HEK293T (cell line): ENCODE results near the gene GCNT2.

Experiments
- ARNT ChIP-seq: fragments of 450-650 bp; IDR thresholded peaks from 2 replicates; pipeline ENCODE4 v1.6.1; 2017; ENCODE audit warnings: mild to moderate bottlenecking
- ELF4 ChIP-seq: fragments of 450-650 bp; IDR thresholded peaks from 2 replicates; pipeline ENCODE4 v1.6.1; 2017; ENCODE audit warnings: antibody characterized with exemption
- FOXK2 ChIP-seq: fragments of 450-650 bp; IDR thresholded peaks from 2 replicates; pipeline ENCODE4 v1.6.1; 2016; ENCODE audit warnings: mild to moderate bottlenecking
- ZNF384 ChIP-seq: fragments of 450-650 bp; IDR thresholded peaks from 2 replicates; pipeline ENCODE4 v1.6.1; 2016

DNA sequence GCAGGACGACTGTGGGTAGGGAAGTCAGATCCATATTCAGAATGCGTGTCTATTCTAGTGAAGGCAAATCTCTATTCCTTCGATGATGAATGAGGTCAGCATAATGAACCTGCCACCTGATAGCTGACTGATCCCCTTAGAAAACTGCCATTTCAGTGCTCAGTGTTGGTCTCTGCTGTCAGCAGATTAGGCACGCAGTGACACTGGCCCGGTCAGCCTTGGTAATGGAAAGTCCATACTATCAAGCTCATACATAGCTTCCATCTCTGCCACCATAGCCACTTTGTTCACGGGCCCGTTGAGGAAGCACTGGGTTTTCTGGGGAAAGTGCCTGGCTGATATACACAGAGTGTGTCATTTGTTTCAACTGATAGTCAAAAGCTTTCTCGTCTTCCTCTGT lies 119.3 kb downstream of the GCNT2 start:
- TF ChIP-seq FOXK2 = no peak
- TF ChIP-seq ARNT = no peak
- no peak for TF ChIP-seq ELF4
- no peak for TF ChIP-seq ZNF384
